HG03103 (cell line): ENCODE measurements around the gene CYP2J2.
"Not testable (repeated sequence)": the region's sequence is repeated elsewhere in the genome, so short reads cannot be mapped to it uniquely, and the experiment has no call there.

ENCODE experiments used
- ATAC-seq: cut with Tn5 transposase; IDR thresholded peaks from one replicate; pipeline ENCODE4 v1.9.1; 2021; ENCODE audit warnings: low read depth; ENCODE audit not compliant: unreplicated experiment

Gene CYP2J2

DNA sequence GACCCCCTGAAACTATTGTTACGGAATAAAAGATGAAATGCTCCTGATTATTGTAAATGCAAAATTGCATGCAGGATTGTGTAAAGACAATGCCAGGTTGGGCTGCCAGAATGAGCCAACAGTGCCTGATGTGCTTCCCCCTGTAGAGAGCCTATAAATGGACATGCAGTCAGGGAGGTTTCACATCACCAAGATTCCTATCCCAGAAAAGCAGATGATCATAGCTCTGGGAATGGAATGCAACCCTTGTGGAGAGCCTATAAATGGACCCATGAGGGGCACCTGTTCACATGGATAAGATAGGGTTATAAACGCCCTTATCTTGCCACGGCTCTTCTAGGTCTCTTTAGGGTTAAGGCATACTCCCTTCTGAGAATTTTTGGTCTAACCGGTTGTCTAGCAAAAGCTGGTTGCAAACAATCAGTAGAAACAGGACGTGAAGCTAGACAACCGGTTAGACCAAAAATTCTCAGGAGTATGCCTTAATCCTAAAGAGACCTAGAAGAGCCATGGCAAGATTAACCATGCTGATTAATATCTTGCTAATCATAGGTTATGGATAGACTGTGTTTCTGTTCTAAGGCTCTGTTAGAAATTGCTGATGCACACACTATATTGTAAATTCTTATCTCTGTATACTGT, 5.2 kb downstream of the CYP2J2 start:
- not testable (repeated sequence) for ATAC-seq

- no peak for ATAC-seq
Observed at GRCh38 chr1:59919746-59920145, 6.8 kb downstream of the CYP2J2 start.

GRCh38 chr1:59917785-59918180, 8.8 kb downstream of the CYP2J2 start:
- no peak for ATAC-seq

DNA sequence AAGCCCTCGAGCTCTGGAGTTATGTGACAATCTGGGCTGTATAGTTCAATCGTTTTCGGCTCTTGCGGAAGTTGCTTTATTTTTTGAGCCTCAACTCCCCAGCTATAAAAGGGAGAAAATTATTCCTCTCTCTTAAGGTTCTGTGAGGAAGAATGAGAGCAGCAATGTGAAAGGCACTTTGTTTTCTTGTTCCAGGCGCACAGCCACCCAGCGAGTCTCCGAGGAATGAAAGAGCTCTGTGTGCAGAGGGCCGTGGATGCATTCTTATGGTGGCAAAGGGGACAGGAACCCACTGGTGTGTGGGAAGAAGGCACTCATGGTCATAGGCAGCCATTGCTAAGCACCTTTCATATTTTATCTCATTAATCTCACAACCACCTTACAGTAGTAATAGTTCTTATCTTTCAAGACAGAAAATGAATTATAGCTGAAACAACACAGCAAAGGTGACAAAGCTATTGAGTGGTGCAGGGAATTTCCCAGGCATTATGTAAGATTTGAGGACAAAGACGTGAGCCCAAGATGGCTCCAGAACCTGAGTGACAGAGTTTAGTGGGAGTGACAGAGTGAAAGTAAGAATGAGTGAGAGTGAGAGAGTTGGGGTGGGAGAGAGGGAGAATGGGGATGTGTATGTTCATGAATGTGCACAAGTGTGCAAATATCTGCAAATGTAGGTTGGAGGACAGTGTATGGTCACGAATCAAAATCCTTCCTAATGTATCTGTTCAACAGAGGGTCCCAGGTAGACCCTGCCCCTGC, 9.4 kb downstream of the CYP2J2 start:
- ATAC-seq, result no peak

DNA sequence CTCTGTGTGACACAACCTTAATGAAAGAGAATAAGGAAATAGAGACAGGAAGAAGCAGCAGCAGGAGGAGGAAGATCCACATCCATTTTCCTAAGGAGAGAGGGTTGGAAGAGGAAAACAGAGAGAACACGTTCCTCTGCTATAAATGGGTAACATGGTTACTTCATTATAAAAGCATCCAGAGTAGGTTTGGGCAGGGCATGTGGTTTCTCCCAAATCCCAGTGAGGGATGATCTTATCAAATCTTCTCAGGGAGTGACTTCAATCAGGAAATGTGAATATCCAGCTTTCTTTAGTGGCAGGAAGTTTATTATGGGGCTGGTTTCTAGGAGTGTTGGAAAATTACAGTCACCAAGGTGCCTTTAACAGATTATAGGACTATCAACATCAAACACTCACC, 11.1 kb downstream of the CYP2J2 start:
- no peak for ATAC-seq

DNA sequence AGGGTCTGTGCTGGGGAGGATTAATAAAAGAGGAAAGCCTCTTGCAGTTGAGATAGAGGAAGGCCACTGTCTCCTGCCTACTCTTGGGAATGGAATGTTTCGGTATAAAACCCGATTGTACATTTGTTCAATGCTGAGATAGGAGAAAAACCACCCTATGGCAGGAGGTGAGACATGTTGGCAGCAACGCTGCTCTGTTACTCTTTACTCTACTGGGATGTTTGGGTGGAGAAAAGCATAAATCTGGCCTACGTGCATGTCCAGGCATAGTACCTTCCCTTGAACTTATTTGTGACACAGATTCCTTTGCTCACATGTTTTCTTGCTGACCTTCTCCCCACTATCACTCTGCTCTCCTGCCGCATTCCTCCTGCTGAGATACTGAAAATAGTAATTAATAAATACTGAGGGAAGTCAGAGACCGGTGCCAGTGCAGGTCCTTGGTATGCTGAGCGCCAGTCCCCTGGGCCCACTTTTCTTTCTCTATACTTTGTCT, 11.7 kb downstream of the CYP2J2 start:
- ATAC-seq, result not testable (repeated sequence)

DNA sequence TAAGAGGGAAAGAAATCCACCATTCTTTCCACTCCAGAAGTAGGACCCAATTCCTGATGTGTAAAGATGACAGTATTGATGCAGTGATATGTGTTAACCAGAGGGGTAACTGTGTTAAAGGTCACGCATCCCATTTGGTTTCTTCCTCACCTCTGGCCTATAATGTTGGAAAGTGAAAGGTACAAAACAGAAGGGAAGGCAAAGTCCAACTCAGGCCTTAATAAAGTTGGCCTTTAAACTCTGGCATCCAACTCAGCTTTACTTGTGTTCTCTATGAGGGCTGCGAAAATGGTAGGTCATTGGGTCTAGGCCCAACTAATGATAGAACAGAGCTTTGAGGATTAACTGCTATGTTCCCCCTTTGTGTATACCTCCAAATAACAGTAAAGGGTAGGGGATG, 17.9 kb downstream of the CYP2J2 start:
- no peak for ATAC-seq

DNA sequence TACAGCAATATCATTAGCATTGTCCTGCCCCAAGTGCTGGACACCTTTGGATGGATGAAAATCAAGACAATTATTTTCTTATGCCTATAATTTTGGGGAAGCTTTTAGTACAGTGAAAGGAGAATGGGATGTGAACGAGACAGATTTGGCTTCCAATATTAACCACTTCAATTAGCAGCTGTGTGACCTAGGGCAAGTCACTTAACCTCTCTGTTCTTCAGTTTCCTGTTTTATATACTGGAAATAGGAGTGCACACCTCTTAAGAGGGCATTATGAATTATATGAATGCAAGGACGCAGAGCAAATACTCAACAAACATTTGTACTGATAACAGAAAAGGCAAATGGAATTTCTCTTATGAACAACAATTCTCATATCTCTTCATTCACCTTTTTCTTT, 18.5 kb downstream of the CYP2J2 start:
- no peak for ATAC-seq

DNA sequence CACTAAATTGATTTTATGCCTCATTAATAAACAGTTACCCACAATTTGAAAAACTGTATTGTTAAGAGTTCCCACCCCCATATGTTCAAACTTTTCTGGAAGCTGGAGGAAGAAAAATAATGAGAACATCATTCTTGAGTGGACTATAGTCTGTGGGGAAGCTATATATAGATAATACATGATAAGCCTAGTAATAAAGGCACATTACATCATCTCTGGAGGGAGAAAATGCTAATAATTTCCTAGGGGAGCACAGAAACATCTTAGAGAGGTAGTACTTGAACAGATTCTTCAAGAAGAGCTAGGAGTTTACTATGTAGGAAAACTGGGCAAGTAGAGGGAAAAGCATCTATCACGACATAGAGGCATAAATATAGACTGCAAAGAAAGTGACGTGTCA, 19.6 kb downstream of the CYP2J2 start:
- no peak for ATAC-seq

- no peak for ATAC-seq
Observed at GRCh38 chr1:59903141-59903754, 23.3 kb downstream of the CYP2J2 start.

GRCh38 chr1:59901770-59902388, 24.7 kb downstream of the CYP2J2 start:
- no peak for ATAC-seq

- ATAC-seq, result no peak
Observed at GRCh38 chr1:59900640-59901039, 25.9 kb downstream of the CYP2J2 start.

DNA sequence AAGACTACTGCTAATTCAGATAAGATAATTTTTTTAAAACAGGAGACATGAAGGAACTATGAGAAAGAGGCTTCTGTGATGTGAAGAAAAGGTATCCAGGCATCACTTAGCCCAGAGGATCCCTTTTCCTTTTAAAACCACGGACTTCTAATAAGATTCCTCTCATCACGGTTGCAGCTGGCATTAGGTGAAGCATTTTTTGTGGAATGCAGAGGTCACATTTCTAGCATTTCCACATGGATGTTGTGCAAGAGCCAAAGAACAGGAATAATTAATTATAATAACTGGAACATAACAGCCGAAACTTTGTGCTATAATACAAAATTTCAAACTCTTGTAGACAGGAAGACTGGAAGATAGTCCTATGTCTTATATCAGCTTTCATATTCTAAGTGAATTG, 27.6 kb downstream of the CYP2J2 start:
- ATAC-seq, result no peak

DNA sequence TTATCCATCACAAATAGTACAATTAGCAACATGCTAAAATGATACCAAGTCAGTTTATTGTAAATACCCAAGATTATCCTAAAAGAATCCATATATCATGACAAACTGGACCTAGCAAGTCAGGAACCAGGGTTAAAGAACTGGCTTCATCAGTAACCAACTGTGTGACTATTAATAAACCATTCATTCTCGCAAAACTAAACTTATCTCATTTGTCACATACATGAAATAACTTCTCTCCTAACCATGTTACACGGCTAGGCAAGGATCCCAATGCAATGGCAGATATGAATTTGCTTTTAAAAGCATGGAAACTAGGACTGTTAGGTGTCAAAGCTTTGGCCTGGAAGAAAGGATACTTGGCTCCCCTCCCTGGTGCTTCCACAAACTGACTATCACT, 29.4 kb downstream of the CYP2J2 start:
- no peak for ATAC-seq

GRCh38 chr1:59892841-59893811, 33.4 kb downstream of the CYP2J2 start:
- ATAC-seq, result no peak

DNA sequence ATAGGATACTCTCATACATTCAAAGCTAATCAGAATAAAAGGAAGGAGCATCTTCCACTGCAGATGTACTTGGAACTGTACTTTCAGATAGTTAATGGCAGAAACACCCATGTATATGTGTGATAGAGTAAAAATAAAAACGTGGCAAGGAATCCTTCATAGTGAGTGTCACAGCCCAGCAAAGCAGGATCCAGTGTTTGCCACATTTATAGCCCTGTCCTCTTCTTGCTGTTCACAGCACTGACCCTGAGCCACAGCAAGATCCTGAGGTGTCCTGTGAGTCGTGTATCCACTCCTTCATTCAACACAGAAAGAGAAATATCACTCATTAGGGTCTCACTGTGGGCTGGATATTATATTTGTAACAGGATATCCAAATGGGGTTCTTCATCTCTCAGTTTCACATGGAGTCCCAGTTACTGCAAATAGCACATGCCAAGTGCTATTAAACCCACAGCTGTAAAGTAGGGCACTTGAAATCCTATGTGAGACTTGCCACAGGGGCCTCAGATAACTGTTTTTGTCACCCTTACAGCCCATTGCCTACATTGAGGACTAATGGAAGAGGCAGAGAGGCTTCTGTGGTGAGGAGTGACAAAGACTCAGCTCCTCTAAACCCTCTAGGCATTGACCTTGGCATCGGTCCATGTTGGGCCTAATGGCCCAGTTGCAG, 41.3 kb downstream of the CYP2J2 start:
- no peak for ATAC-seq

DNA sequence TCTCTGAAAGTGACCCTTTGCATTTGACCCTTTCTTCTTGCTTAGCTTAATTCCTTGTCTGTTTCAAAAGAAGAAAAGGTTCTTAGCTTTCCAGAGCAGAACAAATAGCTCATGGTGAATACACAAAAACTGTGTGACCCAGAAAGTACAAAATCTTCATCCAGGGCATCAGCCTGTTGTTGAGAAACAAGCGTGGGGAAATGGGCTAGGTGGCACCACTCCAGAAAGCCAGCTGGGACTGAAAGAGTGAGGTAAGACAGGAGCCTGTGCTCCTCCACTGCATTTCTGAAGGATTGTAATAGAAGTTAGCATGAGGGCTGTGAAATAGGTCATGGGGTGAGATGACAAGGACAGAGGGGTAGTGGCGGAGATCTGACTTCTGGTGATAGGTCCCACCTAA, 45.8 kb downstream of the CYP2J2 start:
- no peak for ATAC-seq

- ATAC-seq, result no peak
Observed at GRCh38 chr1:59879996-59880505, 46.5 kb downstream of the CYP2J2 start.

DNA sequence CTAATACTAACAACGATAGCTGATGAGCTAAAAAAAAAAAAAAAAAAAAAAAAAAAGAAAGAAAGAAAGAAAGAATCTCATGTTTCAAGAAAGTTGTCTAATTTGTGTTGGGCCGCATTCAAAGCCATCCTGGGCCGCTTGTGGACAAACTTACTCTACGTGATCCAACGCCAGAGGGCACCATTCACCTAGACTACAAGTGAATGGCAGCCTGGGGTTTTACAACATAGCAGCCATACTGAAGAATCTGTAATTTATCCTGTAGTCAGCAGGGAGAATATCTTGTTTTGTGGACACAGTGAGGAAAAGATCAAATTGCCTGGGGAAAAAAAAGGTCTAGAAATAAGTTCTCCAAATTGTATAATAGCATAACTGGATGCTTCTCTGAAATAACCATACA, 47.0 kb downstream of the CYP2J2 start:
- no peak for ATAC-seq
